AG09319 (cell line): ENCODE measurements around the gene ZFAND2A.
"Not testable (repeated sequence)": the region's sequence is repeated elsewhere in the genome, so short reads cannot be mapped to it uniquely, and the experiment has no call there.

Experiments
- DNase-seq: peaks from one replicate; pipeline ENCODE4 v3.0.0-alpha.2; 2010; ENCODE audit warnings: low read depth; ENCODE audit errors: extremely low read depth
- TF ChIP-seq, protein P1 (sequence below): IDR thresholded peaks from 2 replicates; pipeline ENCODE4 v1.5.1; 2011; ENCODE audit warnings: low read depth, mild to moderate bottlenecking, inconsistent platforms, low read length, moderate library complexity

ZFAND2A gene

DNA sequence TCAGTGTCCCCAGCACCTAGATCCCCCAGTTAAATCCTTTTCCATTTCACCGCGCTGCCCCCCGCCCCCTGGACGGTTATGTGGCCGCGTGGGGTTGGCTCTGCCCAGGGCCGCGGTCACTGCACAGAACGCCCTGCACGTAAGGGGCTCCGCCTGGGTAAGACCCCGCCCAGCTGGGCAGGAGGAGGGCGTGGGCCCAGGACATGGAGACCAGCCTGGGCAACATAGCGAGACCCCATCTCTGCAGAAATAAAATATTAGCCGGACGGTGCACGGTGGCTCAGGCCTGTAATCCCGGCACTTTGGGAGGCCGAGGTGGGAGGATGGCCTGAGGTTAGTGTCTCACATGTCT, 650 bp upstream of the ZFAND2A start:
- DNase-seq, result no peak
- TF ChIP-seq, protein P1, sequence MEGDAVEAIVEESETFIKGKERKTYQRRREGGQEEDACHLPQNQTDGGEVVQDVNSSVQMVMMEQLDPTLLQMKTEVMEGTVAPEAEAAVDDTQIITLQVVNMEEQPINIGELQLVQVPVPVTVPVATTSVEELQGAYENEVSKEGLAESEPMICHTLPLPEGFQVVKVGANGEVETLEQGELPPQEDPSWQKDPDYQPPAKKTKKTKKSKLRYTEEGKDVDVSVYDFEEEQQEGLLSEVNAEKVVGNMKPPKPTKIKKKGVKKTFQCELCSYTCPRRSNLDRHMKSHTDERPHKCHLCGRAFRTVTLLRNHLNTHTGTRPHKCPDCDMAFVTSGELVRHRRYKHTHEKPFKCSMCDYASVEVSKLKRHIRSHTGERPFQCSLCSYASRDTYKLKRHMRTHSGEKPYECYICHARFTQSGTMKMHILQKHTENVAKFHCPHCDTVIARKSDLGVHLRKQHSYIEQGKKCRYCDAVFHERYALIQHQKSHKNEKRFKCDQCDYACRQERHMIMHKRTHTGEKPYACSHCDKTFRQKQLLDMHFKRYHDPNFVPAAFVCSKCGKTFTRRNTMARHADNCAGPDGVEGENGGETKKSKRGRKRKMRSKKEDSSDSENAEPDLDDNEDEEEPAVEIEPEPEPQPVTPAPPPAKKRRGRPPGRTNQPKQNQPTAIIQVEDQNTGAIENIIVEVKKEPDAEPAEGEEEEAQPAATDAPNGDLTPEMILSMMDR, result no peak

GRCh38 chr7:1159231-1159630, 765 bp downstream of the ZFAND2A start:
- not testable (repeated sequence) for DNase-seq

DNA sequence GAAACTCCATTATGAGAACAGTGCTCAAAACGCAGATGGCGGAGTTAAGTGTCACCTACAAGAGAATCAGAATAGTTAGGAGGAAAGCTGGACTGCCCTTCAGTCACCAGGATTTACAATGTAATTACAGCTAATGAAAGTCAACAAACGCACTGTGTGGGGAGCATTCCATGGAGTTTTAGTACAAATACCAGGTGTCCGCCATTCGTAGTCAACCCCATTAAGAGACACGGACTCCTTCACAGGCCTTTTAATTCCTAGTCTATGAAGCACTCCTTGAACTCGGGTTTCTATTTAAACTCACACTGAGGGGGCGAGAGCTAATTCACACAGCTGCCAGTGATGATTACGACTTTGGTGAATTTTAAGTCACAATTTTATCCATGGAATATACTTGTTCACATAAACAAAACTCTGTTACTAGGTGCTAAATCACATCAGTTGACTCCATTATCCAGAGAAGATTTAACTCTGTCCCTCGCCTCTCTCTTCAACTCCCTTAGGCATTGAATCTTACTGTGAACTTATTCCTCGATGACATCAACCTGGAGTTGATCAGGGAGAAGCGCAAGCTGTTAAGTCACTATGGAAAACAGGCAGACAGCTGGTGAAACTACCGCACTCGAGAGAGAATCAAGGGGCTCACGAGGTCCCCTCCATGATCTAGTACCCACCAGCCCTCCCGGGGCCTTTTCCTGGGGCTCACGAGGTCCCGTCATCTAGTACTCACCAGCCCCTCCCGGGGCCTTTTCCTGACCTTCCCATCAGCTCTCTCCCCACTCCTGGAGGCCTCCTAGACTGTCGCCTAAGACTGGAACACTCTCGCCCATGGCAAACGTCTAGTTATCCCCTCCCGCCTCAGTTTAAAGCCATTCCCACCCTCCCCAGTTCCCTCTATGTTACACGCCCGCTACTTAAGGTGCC, 1.5 kb downstream of the ZFAND2A start:
- DNase-seq, result no peak
- TF ChIP-seq, protein P1, result no peak

GRCh38 chr7:1156782-1157535, 3.0 kb downstream of the ZFAND2A start:
- TF ChIP-seq, protein P1, result no peak

GRCh38 chr7:1155818-1156781, 3.9 kb downstream of the ZFAND2A start:
- not testable (repeated sequence) for DNase-seq

More at GRCh38 chr7:1156782-1157535, 3.0 kb downstream of the ZFAND2A start:
- DNase-seq, result no peak

- no peak for DNase-seq
- TF ChIP-seq, protein P1, result no peak
Observed at GRCh38 chr7:1154172-1154739, 5.7 kb downstream of the ZFAND2A start.

DNA sequence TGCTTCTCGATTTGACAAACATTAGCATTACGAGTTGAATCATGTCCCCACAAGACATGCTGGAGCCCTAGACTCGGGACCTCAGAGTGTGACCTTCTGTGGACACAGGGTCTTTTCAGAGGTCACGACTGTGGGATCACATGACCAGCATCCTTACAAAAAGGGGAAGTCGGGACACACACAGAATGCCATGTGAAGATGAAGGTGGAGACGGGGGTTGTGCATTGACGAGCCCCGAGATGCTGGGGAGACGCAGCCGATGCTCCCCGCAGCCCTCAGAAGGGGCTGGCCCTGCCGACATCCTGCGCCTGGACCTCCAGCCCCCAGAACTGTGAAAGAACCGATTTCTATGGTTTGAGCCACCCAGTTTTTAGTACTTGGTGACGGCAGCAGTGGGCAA, 7.5 kb downstream of the ZFAND2A start:
- DNase-seq, result no peak
- TF ChIP-seq, protein P1, result no peak
